K562 (cell line): ENCODE data around the gene KLHL12. TPM values are rescaled to one million over a fixed set of nuclear protein-coding genes. Genes with fewer than 3 reads are reported as not detected.
A peak's percentile ranks its signal among the peaks of the same experiment; 100 is the strongest.

Experiments
- ESRRB ChIP-seq: fragments of 250-450 bp; sonication (Bioruptor Pico); IDR thresholded peaks from 2 replicates; pipeline ENCODE4 v1.5.0; 2020; ENCODE audit warnings: mild to moderate bottlenecking, moderate library complexity, borderline replicate concordance
- ETS2 ChIP-seq: IDR thresholded peaks from 2 replicates; pipeline ENCODE4 v1.6.1; 2016; ENCODE audit warnings: borderline replicate concordance, missing genetic modification characterization, mild to moderate bottlenecking, moderate library complexity, missing compliant biosample characterization; ENCODE audit not compliant: poor library complexity, severe bottlenecking
- EWSR1 ChIP-seq: fragments of 450-650 bp; IDR thresholded peaks from 2 replicates; pipeline ENCODE4 v1.6.1; 2018; ENCODE audit warnings: borderline replicate concordance, mild to moderate bottlenecking, low read depth, moderate library complexity; ENCODE audit not compliant: partially characterized antibody
- FOXA1 ChIP-seq: fragments of 450-650 bp; IDR thresholded peaks from 2 replicates; pipeline ENCODE4 v1.6.1; 2016; ENCODE audit warnings: mild to moderate bottlenecking, borderline replicate concordance
- HDAC6 ChIP-seq: IDR thresholded peaks from 2 replicates; pipeline ENCODE4 v1.6.1; 2012; ENCODE audit warnings: low read depth, mild to moderate bottlenecking, control low read depth, inconsistent platforms, low read length, moderate library complexity
- KLF13 ChIP-seq: fragments of 450-650 bp; IDR thresholded peaks from 2 replicates; pipeline ENCODE4 v1.6.1; 2016; ENCODE audit warnings: missing genetic modification characterization, low read depth, mild to moderate bottlenecking, missing compliant biosample characterization, moderate library complexity, borderline replicate concordance
- MBD2 ChIP-seq: sonication (generic); IDR thresholded peaks from 2 replicates; pipeline ENCODE4 v1.6.1; 2016; ENCODE audit warnings: low read depth, borderline replicate concordance
- MTA2 ChIP-seq: fragments of 450-650 bp; IDR thresholded peaks from 2 replicates; pipeline ENCODE4 v1.6.1; 2016; ENCODE audit warnings: low read depth
- NCOA1 ChIP-seq: fragments of 450-650 bp; IDR thresholded peaks from 2 replicates; pipeline ENCODE4 v1.6.1; 2016; ENCODE audit warnings: low read depth
- RB1 ChIP-seq: fragments of 450-650 bp; IDR thresholded peaks from 2 replicates; pipeline ENCODE4 v1.6.1; 2017; ENCODE audit warnings: low read depth, mild to moderate bottlenecking
- SMARCA5 ChIP-seq: fragments of 450-650 bp; IDR thresholded peaks from 2 replicates; pipeline ENCODE4 v1.6.1; 2016
- SMC3 ChIP-seq: conservative IDR thresholded peaks from 2 replicates; pipeline ENCODE4 v1.6.1; 2011; ENCODE audit warnings: low read depth, low read length, improper control_type of control experiment; ENCODE audit not compliant: insufficient read depth
- SRSF3 ChIP-seq: fragments of 200-400 bp; formaldehyde crosslinking; IDR thresholded peaks from 2 replicates; pipeline ENCODE4 v1.6.1; 2016; ENCODE audit warnings: mild to moderate bottlenecking, low read length, moderate library complexity; ENCODE audit not compliant: insufficient read depth
- TEAD2 ChIP-seq: fragments of 450-650 bp; IDR thresholded peaks from 2 replicates; pipeline ENCODE4 v1.6.1; 2016; ENCODE audit warnings: missing genetic modification characterization, control low read depth, missing compliant biosample characterization
- ZKSCAN8 ChIP-seq: fragments of 200-800 bp; sonication (Bioruptor generic); IDR thresholded peaks from 2 replicates; pipeline ENCODE4 v1.6.1; 2016; ENCODE audit warnings: missing genetic modification characterization, missing compliant biosample characterization
- ZNF197 ChIP-seq: fragments of 200-800 bp; sonication (Bioruptor generic); IDR thresholded peaks from 2 replicates; pipeline ENCODE4 v1.6.1; 2016; ENCODE audit warnings: low read depth, missing genetic modification characterization, missing compliant biosample characterization
- ZNF23 ChIP-seq: fragments of 250-450 bp; sonication (Bioruptor Pico); IDR thresholded peaks from 2 replicates; pipeline ENCODE4 v1.4.0; 2020; ENCODE audit warnings: mild to moderate bottlenecking
- ZNF766 ChIP-seq: fragments of 200-800 bp; sonication (Bioruptor generic); conservative IDR thresholded peaks from 2 replicates; pipeline ENCODE4 v1.6.1; 2016; ENCODE audit warnings: missing genetic modification characterization, missing compliant biosample characterization
- polyA plus RNA-seq, 8 experiments: library from polyadenylated mRNA; depleted of rRNA in 4 of 8; stranded (reverse) in 5 of 8; unstranded in 3 of 8; fragments of >200 nt; fragmentation: Nextera tagmentation in 2 of 8; fragmentation: Illumina TruSeq in 1 of 8; extraction: Ambion mirVana in 2 of 8; extraction: Trizol in 1 of 8; gene quantifications; 2 replicates each; pipeline versions ENCODE4 v1.2.1 to v1.2.3, GENCODE V29; 2011 to 2014; ENCODE audit warnings: inconsistent platforms in 1 of 8, missing spikeins in 1 of 8
- total RNA-seq, 7 experiments: library from RNA; depleted of rRNA in 6 of 7; stranded (reverse); fragments of >200 nt in 6 of 7; fragmentation: Illumina TruSeq in 2 of 7; extraction: Trizol in 2 of 7; gene quantifications; 2 replicates each; pipeline versions ENCODE4 v1.2.1 to v1.2.3, GENCODE V29; 2011 to 2021; ENCODE audit warnings: low replicate concordance in 1 of 7
- TF ChIP-seq, protein P1 (sequence below): fragments of 450-650 bp; IDR thresholded peaks from 2 replicates; pipeline ENCODE4 v1.6.1; 2016; ENCODE audit warnings: low read depth
- TF ChIP-seq, protein P2 (sequence below), 3 experiments: fragments of 200-800 bp in 1 of 3; sonication (Bioruptor generic) in 1 of 3; sonication (generic) in 1 of 3; formaldehyde crosslinking in 1 of 3; IDR thresholded peaks; 2 replicates each; pipeline versions ENCODE4 v1.6.1 to v1.8.0; 2016 to 2022; ENCODE audit warnings: mild to moderate bottlenecking in 2 of 3, missing compliant biosample characterization in 2 of 3, missing genetic modification characterization in 2 of 3, missing genetic modification reagents in 1 of 3

The KLHL12 gene
- total and polyA plus RNA-seq, 9 of the 15 experiments (the other 6 are each of a cell fraction or from before 2014, with no cell fraction given) = 23.1 to 85.1 (median 35.0) TPM

DNA sequence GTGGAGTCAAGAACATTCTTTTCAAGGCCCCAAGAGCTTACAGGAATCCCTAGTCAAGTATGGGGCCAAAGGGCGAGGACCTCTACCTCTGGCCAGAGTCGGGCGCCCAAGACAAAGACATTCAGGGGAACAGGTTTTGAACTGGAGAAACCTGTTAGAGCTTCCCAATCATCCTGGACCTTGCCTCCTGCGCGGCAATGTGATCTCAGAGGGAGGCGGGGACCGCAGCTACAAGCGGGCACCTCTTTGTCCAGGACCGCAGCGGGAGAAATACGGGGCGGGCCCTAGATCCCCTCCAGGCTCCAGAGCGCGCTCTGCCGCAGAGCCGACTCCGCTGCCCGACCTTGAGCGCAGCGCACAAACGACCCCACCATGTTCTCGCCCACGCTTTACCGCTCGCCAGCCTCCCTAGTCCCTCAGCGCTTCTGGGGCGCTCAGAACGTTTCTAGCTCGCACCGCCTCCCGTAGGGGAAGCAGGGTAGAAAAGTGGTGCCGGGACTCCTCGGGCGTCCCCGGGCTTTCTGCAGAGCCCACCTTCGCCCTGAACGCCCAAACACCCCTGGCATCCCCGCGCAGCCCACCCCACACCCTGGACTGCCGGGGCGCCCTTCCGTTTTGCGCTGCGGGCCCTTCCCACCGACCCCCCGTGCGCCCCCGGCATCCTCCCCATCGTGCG, 66.2 kb downstream of the KLHL12 start (continued):
- TF ChIP-seq, protein P1, sequence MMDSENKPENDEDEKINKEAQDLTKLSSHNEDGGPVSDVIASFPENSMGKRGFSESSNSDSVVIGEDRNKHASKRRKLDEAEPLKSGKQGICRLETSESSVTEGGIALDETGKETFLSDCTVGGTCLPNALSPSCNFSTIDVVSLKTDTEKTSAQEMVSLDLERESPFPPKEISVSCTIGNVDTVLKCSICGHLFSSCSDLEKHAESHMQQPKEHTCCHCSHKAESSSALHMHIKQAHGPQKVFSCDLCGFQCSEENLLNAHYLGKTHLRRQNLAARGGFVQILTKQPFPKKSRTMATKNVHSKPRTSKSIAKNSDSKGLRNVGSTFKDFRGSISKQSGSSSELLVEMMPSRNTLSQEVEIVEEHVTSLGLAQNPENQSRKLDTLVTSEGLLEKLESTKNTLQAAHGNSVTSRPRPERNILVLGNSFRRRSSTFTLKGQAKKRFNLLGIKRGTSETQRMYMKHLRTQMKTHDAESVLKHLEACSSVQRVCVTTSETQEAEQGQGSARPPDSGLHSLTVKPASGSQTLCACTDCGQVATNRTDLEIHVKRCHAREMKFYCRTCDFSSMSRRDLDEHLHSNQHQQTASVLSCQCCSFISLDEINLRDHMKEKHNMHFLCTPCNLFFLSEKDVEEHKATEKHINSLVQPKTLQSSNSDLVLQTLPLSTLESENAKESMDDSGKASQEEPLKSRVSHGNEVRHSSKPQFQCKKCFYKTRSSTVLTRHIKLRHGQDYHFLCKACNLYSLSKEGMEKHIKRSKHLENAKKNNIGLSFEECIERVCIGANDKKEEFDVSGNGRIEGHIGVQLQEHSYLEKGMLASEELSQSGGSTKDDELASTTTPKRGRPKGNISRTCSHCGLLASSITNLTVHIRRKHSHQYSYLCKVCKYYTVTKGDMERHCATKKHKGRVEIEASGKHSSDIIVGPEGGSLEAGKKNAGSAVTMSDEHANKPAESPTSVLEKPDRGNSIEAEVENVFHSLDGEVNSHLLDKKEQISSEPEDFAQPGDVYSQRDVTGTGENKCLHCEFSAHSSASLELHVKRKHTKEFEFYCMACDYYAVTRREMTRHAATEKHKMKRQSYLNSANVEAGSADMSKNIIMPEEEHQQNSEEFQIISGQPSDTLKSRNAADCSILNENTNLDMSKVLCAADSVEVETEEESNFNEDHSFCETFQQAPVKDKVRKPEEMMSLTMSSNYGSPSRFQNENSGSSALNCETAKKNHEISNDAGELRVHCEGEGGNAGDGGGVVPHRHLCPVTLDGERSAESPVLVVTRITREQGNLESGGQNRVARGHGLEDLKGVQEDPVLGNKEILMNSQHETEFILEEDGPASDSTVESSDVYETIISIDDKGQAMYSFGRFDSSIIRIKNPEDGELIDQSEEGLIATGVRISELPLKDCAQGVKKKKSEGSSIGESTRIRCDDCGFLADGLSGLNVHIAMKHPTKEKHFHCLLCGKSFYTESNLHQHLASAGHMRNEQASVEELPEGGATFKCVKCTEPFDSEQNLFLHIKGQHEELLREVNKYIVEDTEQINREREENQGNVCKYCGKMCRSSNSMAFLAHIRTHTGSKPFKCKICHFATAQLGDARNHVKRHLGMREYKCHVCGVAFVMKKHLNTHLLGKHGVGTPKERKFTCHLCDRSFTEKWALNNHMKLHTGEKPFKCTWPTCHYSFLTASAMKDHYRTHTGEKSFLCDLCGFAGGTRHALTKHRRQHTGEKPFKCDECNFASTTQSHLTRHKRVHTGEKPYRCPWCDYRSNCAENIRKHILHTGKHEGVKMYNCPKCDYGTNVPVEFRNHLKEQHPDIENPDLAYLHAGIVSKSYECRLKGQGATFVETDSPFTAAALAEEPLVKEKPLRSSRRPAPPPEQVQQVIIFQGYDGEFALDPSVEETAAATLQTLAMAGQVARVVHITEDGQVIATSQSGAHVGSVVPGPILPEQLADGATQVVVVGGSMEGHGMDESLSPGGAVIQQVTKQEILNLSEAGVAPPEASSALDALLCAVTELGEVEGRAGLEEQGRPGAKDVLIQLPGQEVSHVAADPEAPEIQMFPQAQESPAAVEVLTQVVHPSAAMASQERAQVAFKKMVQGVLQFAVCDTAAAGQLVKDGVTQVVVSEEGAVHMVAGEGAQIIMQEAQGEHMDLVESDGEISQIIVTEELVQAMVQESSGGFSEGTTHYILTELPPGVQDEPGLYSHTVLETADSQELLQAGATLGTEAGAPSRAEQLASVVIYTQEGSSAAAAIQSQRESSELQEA = no peak
- TF ChIP-seq MBD2 (no peak), SMARCA5 (no peak), ESRRB (CRISPR knock-in tag) (no peak), ZNF766 (no peak), NCOA1 (no peak), TEAD2 (tag) (no peak), RB1 (0 out of 2 replicates have a peak, but pooled peaks have one; percentile 11), ZNF197 (CRISPR knock-in tag) (no peak), FOXA1 (no peak), ZKSCAN8 (no peak), KLF13 (no peak), EWSR1 (no peak), ETS2 (tag) (no peak), SMC3 (no peak), ZNF23 (CRISPR knock-in tag) (no peak), SRSF3 (no peak), HDAC6 (no peak), MTA2 (no peak)
- TF ChIP-seq, protein P2, sequence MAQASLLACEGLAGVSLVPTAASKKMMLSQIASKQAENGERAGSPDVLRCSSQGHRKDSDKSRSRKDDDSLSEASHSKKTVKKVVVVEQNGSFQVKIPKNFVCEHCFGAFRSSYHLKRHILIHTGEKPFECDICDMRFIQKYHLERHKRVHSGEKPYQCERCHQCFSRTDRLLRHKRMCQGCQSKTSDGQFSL (CRISPR knock-in tag; IDR thresholded peaks at IDR 0.05) = no peak
- TF ChIP-seq, protein P2 (tag; IDR thresholded peaks at IDR 0.05) = no peak
